HG03457 (cell line): ENCODE data around the gene CTTNBP2NL.
A peak's percentile ranks its signal among the peaks of the same experiment; 100 is the strongest.
"Not testable (repeated sequence)": the region's sequence is repeated elsewhere in the genome, so short reads cannot be mapped to it uniquely, and the experiment has no call there.

Experiments
- ATAC-seq: cut with Tn5 transposase; IDR thresholded peaks from one replicate; pipeline ENCODE4 v1.9.1; 2021; ENCODE audit warnings: moderate number of reproducible peaks; ENCODE audit not compliant: unreplicated experiment

Gene CTTNBP2NL

DNA sequence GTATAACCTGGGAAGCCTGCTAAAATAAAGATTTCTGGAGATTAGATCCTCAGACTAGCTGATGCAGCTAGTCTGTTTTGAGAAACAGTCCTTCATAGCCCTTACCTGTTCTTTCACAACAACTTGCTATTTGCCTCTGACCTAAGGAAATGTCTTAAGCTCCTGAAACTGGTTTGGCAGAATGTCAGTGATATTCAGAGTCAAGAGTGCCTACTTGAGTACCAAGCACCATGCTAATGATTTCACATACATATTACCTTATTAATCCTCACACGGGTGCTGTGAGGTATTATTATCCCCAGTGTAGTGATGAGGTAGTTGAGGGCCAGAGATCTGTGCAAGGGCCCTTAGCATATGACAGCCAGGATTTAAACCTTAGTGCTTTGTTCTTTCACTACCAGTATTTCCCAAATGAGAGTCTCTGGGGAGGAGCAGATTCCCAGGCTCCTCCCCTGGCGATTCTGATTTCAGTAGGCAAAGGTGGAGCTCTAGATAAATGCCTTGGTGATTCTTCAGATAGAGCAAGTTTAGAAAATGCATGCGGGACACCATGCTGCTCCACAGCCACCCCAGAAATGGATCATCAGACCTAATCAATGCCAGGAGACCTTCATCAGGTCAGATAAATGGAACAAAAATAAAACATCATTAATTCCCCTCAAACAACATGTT is 65.3 kb downstream of the CTTNBP2NL start:
- no peak for ATAC-seq

DNA sequence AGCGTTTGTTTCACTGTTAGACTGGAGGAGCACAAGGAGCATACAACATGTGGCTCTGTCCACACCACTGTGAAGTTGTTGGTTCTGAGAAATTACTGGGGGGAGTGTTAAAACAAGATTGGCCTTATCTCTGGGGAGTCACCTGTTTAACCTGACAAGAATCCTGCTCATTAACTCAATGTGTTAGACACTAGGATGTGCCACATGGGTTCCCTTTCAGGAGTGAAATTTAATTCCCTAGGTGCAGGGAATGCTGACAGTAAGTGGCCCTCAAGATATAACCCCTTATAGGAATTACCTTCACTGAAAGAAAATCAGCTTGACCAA is 66.9 kb downstream of the CTTNBP2NL start:
- no peak for ATAC-seq

DNA sequence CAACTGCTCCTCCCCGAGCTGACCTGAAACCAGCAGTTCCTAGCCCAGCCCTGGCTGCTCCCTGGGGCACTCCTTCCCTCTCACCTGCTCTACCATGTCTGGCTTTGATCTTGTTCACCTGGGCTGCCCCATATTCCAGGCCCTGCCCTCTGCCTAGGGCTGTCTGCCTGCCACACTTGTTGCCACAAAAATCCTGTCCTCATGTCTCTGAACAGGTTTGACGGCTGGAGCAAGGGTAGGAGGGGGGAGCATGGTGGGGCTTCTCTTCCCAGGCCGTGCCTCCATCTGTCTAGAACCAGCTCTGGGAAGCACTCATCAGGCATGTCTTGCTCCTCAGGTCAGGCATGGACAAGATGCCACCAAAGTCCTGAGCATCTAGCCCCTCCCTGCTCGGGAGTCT is 68.5 kb downstream of the CTTNBP2NL start:
- ATAC-seq = no peak

DNA sequence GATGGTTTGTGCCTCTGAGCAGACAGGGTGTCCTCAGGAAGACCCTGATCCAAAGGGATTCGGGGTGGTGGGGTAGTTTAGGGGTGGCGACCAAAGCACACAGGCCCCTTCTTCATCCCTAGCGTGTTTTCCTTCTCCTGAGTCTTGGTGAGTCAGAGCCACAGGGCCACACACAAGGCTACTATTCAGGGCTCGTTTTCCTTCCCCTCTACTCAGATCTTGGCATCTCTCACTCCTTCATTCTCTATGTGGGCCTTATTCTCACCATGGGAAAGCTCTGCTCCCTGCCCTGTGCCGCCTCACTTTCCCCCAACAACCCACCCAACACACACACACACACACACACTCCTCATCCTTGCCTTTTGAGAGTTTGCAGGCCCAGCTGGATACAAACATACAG is 69.1 kb downstream of the CTTNBP2NL start:
- no peak for ATAC-seq

DNA sequence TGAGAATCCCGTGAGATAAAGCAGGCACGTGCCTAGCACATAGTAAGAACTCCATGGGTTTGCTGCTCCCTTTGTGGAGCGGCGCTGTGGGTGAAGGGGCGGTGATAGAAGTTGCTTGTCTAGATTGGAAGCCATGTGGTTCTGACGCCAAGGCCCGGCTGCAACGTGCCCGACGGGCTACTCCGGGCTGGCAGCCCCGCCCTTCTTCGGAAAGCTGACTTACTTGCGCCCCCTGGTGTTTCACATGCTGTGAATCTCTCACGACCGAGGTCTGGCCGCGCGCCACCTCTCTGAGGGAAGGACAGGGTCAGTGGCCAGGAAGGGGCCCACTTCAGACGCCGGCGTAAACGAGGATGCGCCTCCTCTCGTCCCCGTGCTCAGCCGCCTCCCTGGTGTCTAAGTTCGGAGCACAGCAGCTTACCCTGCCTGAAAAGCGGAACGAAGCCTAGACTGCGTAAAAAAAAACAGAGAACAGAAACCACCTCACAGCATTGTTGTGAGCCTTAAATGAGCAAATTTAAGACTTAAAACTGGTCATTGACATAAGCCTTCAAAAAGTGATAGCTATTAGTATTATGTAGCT is 70.2 kb downstream of the CTTNBP2NL start:
- peak; percentile 91 for ATAC-seq

DNA sequence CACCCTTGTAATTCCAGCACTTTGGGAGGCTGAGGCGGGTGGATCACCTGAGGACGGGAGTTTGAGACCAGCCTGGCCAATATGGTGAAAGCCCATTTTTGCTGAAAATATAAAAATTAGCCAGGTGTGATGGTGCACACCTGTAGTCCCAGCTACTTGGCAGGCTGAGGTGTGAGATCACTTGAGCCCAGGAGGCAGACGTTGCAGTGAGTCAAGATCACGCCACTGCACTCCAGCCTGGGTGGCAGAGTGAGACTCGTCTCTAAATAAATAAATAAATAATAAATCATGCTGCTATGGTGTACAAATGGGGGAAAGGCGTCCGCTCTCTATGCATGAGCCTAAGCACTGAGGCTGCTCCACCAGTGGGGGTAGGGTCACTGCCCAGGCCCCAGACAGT is 74.3 kb downstream of the CTTNBP2NL start:
- ATAC-seq = not testable (repeated sequence)

DNA sequence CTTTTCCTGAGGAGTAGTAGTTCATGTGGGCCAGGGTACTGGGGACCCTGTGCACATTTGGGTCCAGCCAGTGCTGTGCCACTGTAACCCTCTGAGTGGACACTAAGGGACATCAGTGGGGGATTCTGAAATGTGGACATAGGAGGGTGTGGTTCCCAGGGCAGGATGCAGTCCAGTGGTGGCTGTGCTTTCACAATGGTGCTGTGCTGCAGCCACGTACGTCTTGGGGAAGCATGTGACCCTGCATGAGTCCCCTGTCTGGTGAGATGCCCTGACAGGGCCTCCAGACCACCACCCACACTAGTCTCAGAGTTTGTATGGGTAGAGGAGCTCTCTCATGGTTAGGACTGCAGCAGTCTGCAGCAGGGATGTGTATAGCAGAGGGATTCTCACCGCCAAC is 75.0 kb downstream of the CTTNBP2NL start:
- no peak for ATAC-seq

DNA sequence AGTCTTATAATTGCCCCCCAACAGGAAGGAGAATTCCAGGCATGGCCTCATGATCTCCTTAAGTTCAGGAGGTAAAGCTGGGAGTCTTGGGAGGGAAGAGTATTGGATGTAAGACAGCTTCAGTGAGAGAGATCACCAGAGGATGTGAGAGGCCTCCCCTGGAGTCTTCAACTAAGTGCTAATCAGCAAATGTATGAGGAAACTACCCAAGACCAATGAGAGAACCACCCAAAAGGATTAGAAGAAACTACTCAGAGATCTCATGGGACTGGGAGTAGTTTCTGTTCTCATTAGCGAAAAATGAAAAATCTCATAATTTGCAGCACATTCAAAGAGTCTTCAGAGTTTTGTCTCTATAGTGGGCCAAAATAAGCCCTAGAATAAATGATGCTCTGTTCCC is 76.1 kb downstream of the CTTNBP2NL start:
- no peak for ATAC-seq

DNA sequence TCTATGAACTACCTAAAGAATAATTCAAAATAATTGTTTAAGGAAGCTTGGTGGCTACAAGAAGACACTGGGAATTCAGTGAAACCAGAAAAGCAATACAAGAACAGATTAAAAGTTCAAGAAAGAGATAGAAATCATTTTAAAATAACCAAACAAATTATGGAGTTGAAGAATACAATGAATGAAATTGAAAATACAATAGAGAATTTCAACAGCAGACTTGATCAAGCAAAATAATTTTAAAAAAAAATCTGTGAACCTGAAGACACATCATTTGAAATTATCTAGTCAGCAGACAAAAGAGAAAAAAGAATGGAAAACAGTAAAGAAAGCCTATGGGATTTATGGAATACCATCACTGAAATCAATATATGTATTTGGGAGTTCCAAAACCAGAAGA is 81.5 kb downstream of the CTTNBP2NL start:
- no peak for ATAC-seq

DNA sequence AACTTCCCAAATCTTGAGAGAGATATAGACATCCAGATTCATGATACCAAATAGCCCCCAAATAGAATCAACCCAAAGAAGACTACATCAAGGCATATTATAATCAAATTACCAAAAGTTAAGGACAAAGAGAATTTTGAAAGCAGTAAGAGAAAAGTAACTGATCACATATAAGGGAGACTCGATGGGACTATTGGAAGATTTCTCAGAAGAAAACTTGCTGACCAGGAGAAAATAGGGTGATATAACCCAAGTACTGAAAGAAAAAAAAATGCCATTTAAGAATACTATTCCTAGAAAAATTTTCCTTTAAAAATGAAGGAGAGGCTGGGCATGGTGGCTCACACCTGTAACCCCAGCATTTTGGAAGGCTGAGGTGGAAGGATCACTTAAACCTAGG is 82.3 kb downstream of the CTTNBP2NL start:
- ATAC-seq = no peak

DNA sequence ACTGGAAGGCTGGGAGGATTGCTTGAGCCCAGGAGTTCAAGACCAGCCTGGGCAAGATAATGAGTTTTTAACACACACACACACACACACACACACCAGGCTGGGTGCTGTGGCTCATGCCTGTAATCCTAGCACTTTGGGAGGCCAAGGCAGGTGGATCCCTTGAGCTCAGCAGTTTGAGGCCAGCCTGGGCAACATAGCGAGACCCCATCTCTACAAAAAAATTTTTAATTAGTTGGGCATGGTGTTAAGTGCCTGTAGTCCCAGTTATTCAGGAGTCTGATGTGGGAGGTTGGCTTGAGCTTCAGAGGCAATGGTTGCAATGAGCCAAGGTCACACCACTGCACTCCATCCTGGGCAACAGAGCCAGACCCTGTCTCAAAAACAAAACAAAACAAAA is 90.0 kb downstream of the CTTNBP2NL start:
- ATAC-seq = not testable (repeated sequence)

DNA sequence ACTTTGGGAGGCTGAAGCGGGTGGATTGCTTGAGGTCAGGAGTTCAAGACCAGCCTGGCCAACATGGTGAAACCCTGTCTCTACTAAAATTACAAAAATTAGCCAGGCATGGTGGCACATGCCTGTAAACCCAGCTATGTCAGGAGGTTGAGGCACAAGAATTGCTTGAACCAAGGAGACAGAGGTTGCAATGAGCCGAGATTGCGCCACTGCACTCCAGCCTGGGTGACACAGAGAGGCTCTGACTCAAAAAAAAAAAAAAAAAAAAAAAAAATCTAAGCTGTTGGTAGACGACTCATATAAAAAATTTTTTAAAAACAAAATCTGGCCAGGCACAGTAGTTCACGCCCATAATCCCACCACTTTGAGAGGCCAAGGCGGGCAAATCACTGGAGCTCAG is 91.7 kb downstream of the CTTNBP2NL start:
- not testable (repeated sequence) for ATAC-seq

DNA sequence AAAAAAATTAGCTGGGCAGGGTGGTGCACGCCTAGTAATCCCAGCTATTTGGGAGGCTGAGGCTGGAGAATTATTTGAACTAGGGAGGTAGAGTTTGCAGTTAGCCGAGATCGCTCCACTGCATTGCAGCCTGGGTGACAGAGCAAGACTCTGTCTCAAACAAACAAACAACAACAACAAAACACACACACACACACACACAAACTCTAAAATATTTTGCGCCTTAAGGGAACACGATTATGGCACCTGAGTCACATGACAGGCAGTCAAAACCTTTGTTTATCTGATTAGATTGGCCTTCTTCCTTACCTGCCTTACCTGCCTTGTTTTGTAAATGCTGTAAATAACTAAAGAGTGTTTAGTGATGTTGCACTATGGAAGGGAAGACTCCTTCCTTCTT is 92.1 kb downstream of the CTTNBP2NL start:
- no peak for ATAC-seq

DNA sequence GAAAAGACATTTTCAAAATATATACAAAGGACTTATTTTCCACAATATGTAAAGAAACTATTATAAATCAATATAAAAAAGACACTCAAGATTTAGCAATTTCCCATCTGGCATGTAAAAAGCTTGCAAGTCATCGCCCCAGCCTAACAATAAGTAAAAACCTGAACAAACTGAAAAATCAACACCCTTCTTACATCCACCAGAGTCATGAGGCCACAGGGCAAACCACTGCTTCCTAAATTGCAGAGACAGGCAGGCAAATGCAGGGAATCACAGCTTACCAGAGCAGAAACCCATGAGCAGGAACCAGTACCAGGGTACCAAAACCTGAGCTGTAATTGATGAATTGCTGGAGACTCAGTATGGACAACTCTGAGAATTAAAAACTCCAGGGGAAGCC is 96.1 kb downstream of the CTTNBP2NL start:
- no peak for ATAC-seq

DNA sequence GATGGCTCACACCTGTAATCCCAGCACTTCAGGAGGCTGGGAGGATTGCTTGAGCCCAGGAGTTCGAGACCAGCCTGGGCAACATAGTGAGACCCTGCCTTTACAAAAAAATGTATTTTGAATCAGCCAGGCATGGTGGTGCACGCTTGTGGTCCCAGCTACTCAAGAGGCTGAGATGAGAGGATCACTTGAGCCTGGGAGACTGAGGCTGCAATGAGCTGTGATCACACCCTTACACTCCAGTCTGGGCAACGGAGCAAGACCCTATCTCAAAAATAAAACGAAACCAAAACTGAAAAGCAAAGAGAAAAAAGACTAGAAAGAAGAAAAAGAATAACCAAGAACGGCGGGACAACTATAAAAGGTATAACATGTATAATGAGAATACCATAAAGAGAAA is 97.3 kb downstream of the CTTNBP2NL start:
- ATAC-seq = no peak

DNA sequence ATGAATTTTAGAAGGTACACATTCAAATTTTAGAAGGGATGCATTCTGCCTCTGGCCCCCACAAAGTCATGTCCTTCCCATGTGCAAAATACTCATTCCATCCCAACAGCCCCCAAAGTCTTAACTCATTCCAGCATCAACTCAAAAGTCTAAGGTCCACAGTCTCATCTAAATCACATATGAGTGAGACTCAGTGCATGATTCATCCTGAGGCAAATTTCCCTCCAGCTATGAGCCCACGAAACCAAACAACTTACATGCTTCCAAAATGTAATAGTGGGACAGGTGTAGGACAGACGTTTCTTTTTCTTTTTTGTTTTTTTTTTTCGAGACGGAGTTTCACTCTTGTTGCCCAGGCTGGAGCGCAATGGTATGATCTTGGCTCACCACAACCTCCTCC is 100.3 kb downstream of the CTTNBP2NL start:
- no peak for ATAC-seq

DNA sequence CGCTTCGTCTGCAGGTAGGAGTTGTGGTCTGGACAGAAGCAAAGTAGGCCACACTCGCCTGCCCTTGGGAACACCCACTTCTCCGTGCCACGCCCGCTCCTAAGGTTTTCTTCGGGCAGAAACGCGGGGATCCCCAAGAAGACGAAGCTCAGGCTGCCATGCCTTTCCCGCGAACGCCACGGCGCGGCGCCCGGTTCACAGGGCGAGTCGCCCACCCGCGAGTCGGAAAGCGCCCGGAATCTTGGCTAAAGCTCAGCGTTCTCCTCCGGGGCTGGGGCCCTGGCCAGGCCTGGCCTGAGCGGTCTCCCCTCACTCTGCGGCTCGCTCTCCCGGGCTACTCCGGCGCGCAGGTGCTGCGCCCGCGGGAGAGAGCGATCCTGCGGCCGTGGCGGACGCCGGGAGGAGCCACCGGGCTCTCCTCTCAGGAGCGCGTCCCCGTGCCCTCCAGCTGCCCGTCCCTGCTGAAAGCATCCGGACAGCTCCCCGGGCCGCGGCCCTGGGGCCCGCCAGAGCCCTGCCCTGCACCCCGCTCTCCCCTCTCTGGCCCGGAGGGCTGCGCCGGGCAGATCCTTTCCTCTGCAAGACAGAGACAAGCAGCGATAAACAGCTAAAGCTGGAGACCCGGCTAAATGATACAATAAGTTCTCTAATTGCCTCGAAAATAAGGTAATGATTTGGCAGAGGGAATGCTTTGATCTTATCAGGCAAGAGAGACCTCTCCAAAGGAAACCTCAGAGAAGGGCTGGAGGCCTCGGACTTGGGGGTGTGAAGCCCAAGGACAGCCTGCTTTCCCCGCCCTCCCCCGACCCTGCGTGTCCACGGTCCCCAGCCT is 106.0 kb downstream of the CTTNBP2NL start:
- ATAC-seq = no peak

DNA sequence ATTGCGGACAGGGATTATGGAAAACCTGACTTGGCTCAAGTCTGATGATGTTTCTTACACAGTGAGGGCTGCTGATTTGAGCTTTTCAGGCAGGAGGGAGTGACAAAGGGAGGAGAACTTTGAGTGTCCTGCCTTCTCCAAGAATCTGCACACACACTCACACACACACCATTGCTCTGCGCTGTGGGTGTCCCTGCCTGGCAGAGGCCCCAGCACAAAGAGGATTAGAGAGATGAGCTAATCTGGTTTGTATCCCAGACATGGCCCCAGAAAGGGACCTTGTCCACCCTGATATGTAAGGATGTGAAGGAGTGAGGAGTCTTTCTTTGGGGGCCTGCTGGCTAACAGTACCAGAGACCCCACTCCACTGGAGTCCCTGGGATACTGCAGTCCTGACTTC is 106.8 kb downstream of the CTTNBP2NL start:
- ATAC-seq = no peak

DNA sequence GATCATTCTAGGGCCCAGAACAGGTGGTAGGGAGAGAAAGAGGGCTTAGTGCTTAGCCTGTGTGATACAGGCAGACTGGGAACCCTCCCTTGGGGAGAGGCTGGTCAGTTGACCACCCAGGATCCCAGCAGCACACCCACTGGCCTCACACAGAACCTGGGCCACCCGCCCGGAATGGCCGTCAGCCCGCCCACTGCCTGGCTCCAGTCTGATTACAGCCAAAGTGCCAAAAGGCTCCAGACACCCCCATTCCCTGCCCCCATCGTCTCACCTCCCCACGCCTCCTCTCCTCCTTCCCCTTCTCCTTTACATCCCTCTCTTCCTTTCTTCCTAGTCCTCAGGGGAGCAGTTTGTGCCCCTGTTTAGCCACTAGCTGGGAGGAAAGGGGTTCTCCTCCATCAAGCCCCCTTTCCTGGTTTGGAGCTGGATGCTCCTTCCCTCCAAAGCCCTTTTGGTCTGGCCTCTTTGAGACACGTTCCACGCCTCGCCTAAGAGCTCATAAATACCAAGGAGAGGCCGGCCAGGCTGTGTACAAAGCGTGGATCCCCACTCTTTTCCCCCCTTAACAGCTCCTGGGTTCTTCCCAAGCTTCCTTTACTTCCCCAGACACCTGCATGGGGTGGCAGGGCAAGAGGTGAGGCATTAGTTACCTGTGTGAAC is 108.1 kb downstream of the CTTNBP2NL start:
- ATAC-seq = no peak

DNA sequence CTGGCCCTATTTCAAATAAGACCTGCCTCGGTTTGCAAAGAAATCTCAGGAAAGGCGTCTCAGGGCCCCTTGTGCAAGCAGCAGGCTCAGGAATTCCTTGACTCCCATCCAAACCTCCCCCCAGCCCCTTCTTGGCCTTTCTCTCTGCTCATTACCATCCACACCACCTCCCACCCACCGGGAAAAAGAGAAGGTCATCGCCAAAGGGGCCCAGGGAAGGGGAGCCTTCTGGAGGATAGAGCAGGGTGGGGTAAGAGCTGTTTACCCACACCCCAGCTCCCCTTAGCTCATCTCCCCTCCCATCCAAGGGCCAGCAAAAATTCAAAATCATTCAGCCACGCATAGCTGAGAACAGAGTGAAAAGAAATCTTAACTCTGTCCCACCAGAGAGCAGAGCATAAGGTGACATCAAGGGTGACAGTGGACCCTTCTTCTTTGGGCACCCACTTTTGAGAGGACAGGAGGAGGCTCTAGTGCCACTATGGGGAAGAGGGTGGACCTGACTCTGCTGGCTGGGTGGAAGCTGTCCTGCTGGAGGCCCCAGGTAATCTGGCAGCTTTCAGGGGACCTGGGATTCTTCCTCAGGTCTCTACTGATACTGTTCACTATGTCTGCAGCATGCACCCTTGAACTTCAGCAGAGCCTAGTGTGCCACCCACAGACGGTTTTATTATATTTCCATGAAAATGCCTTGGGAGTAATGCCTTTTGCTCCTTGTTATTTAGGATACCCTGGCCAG is 108.8 kb downstream of the CTTNBP2NL start:
- no peak for ATAC-seq

DNA sequence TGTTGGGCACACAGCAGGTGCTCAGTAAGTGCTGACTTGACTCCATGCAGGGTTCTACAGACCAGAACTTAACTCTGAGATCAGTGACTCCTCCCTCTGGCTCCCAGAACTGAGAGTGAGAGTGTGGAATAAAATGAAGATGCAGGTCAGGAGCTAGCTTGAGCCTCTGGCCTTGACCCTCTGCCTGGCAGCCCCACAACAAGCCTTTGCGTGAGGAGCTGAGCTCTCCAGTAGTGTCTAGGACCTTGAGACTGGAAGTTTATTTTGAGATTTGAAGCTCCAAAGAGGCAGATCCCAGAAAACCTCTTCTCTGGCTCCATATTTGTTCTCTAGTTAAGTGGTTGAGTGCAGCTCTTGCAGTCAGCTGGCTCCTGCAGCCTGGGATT is 109.4 kb downstream of the CTTNBP2NL start:
- ATAC-seq = no peak
